22Rv1 (cell line): ENCODE measurements around the gene FAT1.

ENCODE experiments used
- H3K27ac ChIP-seq: fragments of 450-650 bp; 2 replicates; pipeline ENCODE4 v1.5.1; 2017
- ZFX ChIP-seq: fragments of 450-650 bp; IDR thresholded peaks from 2 replicates; pipeline ENCODE4 v1.6.1; 2017; ENCODE audit warnings: antibody characterized with exemption, borderline replicate concordance
- TF ChIP-seq, protein P1 (sequence below): fragments of 450-650 bp; IDR thresholded peaks from 2 replicates; pipeline ENCODE4 v1.5.1; 2017; ENCODE audit warnings: mild to moderate bottlenecking

Gene FAT1

DNA sequence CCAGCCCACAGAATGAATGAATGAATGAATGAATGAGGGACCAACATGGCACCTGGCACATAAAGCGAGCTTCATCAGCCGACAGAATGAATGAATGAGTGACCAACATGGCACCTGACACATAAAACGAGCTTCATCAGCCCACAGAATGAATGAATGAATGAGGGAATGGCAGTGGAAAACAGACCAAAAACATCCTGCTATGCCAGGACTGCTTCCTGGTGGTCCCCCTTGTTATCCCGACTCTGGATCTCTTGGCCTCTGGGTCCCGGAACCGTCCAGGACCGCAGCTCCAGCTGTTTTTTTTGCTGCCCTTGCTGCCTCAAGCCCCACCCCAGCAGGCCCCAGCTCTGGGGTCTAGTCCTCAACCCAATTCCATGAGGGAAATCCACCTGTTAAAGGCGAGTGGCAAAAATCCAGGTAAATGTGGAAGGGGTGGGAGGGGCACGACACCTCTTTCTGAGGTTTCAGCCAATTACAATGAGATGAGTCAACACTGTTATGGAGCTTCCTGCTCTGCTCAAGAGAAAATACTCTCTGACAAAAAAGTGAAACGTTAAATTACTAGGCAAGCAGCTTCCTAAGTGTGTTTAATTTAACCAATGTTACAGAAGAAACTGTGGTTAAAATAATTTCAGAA, 96.3 kb downstream of the FAT1 start:
- peak overlapping the region; percentile 15; the same call in 1 of the 2 replicates for H3K27ac ChIP-seq

DNA sequence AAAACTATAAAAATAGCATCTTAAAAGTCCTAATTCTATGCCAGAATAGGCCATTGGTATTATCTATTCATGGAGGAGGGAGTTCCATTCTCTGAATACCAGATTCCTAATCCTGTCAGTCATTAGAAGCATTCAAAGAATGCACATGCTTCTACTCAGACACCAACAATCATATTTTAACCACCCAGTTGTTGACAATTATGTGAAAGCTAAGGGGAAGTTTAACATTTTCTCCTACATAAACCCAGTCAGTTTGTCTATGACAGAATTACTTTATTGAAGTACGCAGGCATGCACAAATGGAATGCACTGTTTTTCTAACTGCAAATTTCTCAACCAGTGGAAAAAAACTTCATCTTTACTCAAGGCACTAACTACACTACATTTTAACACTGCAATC, 98.7 kb downstream of the FAT1 start:
- no peak overlapping the region for H3K27ac ChIP-seq
- TF ChIP-seq, protein P1, sequence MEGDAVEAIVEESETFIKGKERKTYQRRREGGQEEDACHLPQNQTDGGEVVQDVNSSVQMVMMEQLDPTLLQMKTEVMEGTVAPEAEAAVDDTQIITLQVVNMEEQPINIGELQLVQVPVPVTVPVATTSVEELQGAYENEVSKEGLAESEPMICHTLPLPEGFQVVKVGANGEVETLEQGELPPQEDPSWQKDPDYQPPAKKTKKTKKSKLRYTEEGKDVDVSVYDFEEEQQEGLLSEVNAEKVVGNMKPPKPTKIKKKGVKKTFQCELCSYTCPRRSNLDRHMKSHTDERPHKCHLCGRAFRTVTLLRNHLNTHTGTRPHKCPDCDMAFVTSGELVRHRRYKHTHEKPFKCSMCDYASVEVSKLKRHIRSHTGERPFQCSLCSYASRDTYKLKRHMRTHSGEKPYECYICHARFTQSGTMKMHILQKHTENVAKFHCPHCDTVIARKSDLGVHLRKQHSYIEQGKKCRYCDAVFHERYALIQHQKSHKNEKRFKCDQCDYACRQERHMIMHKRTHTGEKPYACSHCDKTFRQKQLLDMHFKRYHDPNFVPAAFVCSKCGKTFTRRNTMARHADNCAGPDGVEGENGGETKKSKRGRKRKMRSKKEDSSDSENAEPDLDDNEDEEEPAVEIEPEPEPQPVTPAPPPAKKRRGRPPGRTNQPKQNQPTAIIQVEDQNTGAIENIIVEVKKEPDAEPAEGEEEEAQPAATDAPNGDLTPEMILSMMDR, result no peak
- TF ChIP-seq ZFX, result no peak

More for the DNA sequence above, 96.3 kb downstream of the FAT1 start:
- TF ChIP-seq, protein P1, result no peak
- TF ChIP-seq ZFX, result no peak

DNA sequence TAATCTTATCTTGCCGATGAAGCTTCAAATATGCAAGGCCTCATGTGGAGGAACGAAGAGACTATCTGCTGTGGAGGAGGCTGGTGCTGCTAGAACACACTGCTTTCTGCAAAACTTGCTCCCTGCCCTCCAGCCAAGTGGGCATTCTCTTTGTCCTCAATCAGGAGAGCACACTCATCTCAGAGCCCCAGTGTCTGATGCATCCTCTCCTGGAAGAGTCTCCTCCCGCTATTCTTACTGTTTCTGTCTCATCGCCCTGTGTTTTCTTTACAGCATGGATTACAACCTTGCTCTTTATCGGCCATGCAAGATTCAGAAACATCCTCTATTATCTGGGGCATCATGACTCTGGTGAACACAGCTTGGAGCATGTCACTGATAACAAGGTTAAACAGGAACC, 100.1 kb downstream of the FAT1 start:
- TF ChIP-seq, protein P1, result no peak
- no peak overlapping the region for H3K27ac ChIP-seq

DNA sequence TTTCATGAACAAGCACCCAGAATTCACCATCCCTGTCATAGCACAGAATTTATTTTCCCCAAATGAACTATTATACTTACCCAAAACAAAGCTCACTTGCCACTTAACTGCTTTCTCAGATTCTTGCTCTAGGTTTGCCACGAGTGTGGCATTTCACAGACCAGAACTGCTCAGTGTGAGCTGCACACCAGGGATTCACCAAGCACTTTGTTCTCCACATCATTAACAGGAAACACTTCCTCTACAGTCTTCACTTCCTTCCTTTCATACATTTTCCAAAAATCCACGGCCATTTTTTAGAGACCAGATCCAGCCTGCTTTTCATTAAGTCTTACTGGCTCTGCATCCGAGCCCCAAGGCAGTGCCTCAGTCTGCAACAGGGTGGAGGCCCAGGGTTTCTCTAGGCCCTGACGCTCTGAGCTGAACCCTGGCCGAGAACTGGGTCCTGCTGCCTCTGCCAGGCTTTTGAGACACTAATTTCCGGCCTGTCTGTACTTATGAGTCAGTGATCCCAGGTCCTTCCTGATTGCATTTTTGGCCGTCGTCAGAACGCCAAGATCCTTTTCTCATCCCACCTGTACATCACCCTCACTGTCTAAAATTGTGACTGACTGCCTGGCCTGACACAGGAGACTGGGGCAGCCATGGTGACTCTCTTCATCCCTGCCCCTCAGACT, 100.7 kb downstream of the FAT1 start:
- no peak overlapping the region for H3K27ac ChIP-seq
- TF ChIP-seq, protein P1, result no peak
- no peak for TF ChIP-seq ZFX

DNA sequence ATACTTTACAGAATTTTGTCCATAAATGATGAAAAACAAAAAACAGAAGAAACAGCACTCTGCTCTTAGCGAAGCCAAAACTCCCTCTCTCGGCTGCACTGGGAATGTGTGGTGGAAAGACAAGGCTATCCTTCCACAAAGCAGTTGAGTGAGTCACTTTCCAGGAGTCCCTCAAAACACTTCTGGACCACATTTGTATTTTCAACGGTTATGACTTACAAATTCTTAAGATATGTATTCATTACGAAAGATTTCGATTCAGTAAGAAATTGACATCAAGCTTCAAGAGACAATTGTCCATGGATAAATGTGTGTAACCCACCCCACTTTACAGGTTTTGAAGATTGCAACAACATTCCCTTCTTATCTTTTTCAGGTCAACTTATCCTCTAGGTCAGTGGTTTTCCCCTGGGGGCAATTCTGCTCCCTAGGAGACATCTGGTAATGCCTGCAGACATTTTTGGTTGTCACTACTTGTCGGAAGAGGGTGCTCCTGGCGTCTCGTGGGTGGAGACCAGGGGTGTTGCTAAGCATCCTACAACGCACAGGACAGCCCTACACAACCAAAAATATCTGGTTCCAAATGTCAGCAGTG, 101.6 kb downstream of the FAT1 start:
- TF ChIP-seq, protein P1, result no peak
- no peak for TF ChIP-seq ZFX
- H3K27ac ChIP-seq, result no peak overlapping the region

DNA sequence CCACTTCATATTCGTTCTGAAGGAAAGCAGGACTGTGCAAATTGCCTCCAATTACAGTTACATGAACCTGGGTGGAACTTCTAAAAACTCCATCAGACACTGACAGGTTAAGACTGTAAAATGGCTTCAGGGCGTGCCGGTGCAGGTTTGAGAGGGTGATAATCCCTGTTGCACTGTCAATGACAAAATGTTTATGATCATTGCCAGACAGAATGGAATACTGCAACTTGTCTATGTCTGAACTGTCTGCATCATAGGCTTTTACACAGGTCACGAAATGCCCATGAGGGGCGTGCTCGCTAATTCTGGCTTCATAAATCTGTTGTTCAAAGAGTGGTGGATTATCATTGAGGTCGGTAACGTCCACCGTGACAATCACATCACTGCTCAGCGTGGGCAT, 104.6 kb downstream of the FAT1 start:
- TF ChIP-seq ZFX, result no peak
- TF ChIP-seq, protein P1, result no peak

DNA sequence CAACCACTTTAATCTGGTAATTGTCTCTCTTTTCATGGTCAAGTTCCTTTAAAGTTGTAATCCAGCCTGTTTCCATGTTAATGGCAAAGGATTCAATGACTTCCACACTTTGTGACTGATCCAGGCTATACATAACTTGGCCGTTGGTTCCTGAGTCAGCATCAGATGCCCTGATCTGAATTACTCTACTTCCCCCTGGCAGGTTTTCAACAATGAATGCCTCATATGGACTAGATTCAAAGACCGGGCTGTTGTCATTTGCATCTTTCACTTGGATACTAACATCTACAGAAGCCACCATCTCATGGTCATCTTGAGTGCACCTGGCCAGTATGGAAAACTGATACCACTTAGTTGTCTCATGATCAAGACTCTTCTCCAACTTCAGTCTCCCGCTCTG, 105.7 kb downstream of the FAT1 start:
- TF ChIP-seq, protein P1, result no peak
- TF ChIP-seq ZFX, result no peak

More for the DNA sequence above, 104.6 kb downstream of the FAT1 start:
- H3K27ac ChIP-seq, result no peak overlapping the region

More for the DNA sequence above, 105.7 kb downstream of the FAT1 start:
- H3K27ac ChIP-seq, result no peak overlapping the region
